GM19351 (cell line): Measurements from ENCODE around the gene PRDM11.

Source experiments
- ATAC-seq: cut with Tn5 transposase; IDR thresholded peaks from one replicate; pipeline ENCODE4 v1.9.1; 2021; ENCODE audit warnings: mild to moderate bottlenecking, moderate library complexity; ENCODE audit not compliant: unreplicated experiment

The PRDM11 gene

GRCh38 chr11:45258982-45259530, 112.6 kb downstream of the PRDM11 start:
- ATAC-seq: no peak

- no peak for ATAC-seq
These were observed 113.2 kb downstream of the PRDM11 start for GRCh38 chr11:45259592-45259991.

- no peak for ATAC-seq
These were observed 113.6 kb downstream of the PRDM11 start for GRCh38 chr11:45260071-45260470.

- ATAC-seq: no peak
These were observed 116.5 kb downstream of the PRDM11 start for GRCh38 chr11:45262900-45263299.

- no peak for ATAC-seq
These were observed 117.3 kb downstream of the PRDM11 start for GRCh38 chr11:45263773-45264172.

GRCh38 chr11:45264839-45265515, 118.5 kb downstream of the PRDM11 start:
- no peak for ATAC-seq

GRCh38 chr11:45265969-45266675, 119.7 kb downstream of the PRDM11 start:
- no peak for ATAC-seq

- no peak for ATAC-seq
These were observed 120.2 kb downstream of the PRDM11 start for GRCh38 chr11:45266676-45267020.

GRCh38 chr11:45267052-45267451, 120.6 kb downstream of the PRDM11 start:
- no peak for ATAC-seq

GRCh38 chr11:45267652-45268299, 121.3 kb downstream of the PRDM11 start:
- no peak for ATAC-seq

GRCh38 chr11:45269678-45270077, 123.2 kb downstream of the PRDM11 start:
- ATAC-seq: no peak

- no peak for ATAC-seq
These were observed 124.7 kb downstream of the PRDM11 start for GRCh38 chr11:45270946-45271716.

GRCh38 chr11:45272701-45273100, 126.3 kb downstream of the PRDM11 start:
- ATAC-seq: no peak

- no peak for ATAC-seq
These were observed 127.1 kb downstream of the PRDM11 start for GRCh38 chr11:45273509-45273908.

GRCh38 chr11:45274206-45274605, 127.8 kb downstream of the PRDM11 start:
- no peak for ATAC-seq

GRCh38 chr11:45275828-45276227, 129.4 kb downstream of the PRDM11 start:
- ATAC-seq: no peak

- no peak for ATAC-seq
These were observed 132.3 kb downstream of the PRDM11 start for GRCh38 chr11:45278714-45279113.

- ATAC-seq: no peak
These were observed 133.2 kb downstream of the PRDM11 start for GRCh38 chr11:45279645-45280044.

GRCh38 chr11:45280449-45280848, 134.0 kb downstream of the PRDM11 start:
- no peak for ATAC-seq

- ATAC-seq: no peak
These were observed 135.6 kb downstream of the PRDM11 start for GRCh38 chr11:45282081-45282480.
